ENCODE measurements around the gene TIAM1. TPM values are rescaled to one million over a fixed set of nuclear protein-coding genes. Genes with fewer than 3 reads are reported as not detected.

The TIAM1 gene
- total and polyA plus RNA-seq, 2 of the 8 experiments (the other 6 are each of a cell fraction or from before 2014, with no cell fraction given): 10.1 to 30.7 TPM

DNA sequence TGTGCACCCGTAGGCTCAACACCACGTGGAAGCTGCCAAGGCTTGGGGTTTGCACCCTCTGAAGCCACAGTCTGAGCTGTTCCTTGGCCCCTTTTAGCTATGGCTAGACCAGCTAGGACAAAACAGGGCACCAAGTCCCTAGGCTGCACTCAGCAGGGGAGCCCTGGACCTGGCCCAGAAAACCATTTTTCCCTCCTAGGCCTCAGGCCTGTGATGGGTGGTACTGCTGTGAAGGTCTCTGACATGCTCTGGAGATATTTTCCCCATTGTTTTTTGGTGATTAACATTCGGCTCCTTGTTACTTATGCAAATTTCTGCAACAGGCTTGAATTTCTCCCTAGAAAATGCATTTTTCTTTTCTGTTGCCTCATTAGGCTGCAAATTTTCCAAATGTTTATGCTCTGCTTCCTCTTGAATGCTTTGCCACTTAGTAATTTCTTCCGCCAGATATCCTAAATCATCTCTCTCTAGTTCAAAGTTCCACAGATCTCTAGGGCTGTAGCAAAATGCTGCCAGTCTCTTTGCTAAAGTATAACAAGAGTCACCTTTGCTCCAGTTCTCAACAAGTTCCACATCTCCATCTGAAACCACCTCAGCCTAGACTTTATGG is 236.8 kb downstream of the TIAM1 start:
- no peak overlapping the region for H4K8ac ChIP-seq (ENCODE audit: extremely low read depth, insufficient read depth, low read length)
- FAIRE-seq (no peak), DNase-seq (ENCODE audit: low read depth in 1 of 2, low spot score in 2 of 2) (no peak)
- no peak overlapping the region for H3K56ac ChIP-seq (replicated peaks; ENCODE audit: insufficient read length, low read depth, low read length)
- H2BK120ac ChIP-seq (replicated peaks; ENCODE audit: low read depth, low read length): no peak overlapping the region
- H4K20me1 ChIP-seq (replicated peaks in 1 of 2; ENCODE audit: control insufficient read depth in 1 of 2, insufficient read depth in 2 of 2, low read length in 2 of 2): no peaks in the 10 kb centered on the region
- H2BK5ac ChIP-seq (ENCODE audit: low read depth, low read length): no peak overlapping the region
- no peak overlapping the region for H2BK15ac ChIP-seq (ENCODE audit: low read length)
- H2BK20ac ChIP-seq (ENCODE audit: low read length): no peak overlapping the region
- no peak overlapping the region for H3K23ac ChIP-seq (ENCODE audit: insufficient read length)
- H2AFZ ChIP-seq (ENCODE audit: low read length): no peak overlapping the region
- no peak overlapping the region for H3K4me3 ChIP-seq (ENCODE audit: extremely low read depth in 1 of 4, insufficient read depth in 2 of 4, low read depth in 3 of 4, low read length in 4 of 4)
- no peak overlapping the region for H3K4me2 ChIP-seq (ENCODE audit: insufficient read depth in 1 of 2, low read depth in 2 of 2, low read length in 2 of 2)
- H3K4me1 ChIP-seq (replicated peaks in 1 of 4; ENCODE audit: control insufficient read depth in 3 of 4, insufficient read depth in 4 of 4, low read length in 3 of 4): peaks cover 0 to 2% (median 0%) of the 10 kb centered on the region in 4 experiments; a peak in 2 of 7 replicates
- no peak overlapping the region for H4K5ac ChIP-seq (ENCODE audit: insufficient read length, low read depth, low read length)
- H3K4ac ChIP-seq (replicated peaks; ENCODE audit: insufficient read length, low read depth, low read length): no peak overlapping the region
- H3K79me1 ChIP-seq (ENCODE audit: low read depth, low read length): no peaks in the 10 kb centered on the region
- H3K27me3 ChIP-seq (replicated peaks in 1 of 4; ENCODE audit: control insufficient read depth in 3 of 4, extremely low read depth in 1 of 4, insufficient read depth in 3 of 4, low read length in 3 of 4): no peaks in the 10 kb centered on the region
- WGBS, 2 experiments (ENCODE audit: extremely low coverage in 1 of 2, insufficient coverage in 1 of 2, insufficient read length in 1 of 2, insufficient replicate concordance in 2 of 2, low coverage in 1 of 2, low lambda C conversion rate in 2 of 2, missing lambda C conversion rate in 1 of 2): 79% methylated on average over 4 of the region's 4 CpGs; no CpG with 5 or more reads in 1 of the 2 experiments
- no peaks in the 10 kb centered on the region for H3K23me2 ChIP-seq (ENCODE audit: low read depth, low read length)
- H3K18ac ChIP-seq (ENCODE audit: extremely low read depth, low read length): no peak overlapping the region
- no peak overlapping the region for H4K91ac ChIP-seq (replicated peaks; ENCODE audit: insufficient read length, low read length)
- no peak overlapping the region for H3K9ac ChIP-seq (replicated peaks in 1 of 4; ENCODE audit: extremely low read depth in 1 of 4, low read depth in 3 of 4, low read length in 3 of 4)
- H3K14ac ChIP-seq (ENCODE audit: insufficient read length): no peak overlapping the region
- CTCF ChIA-PET (ENCODE audit: partially characterized antibody): interaction anchor here (1.1 to 3.0 kb wide), 5 partner anchors 8 to 40 kb away, joined by 3 to 9 read pairs (median 7); no protein-coding TSS in a partner anchor
- H3K36me3 ChIP-seq (ENCODE audit: control insufficient read depth in 2 of 4, insufficient read depth in 4 of 4, low read length in 3 of 4): no peaks in the 10 kb centered on the region
- H3K79me2 ChIP-seq (ENCODE audit: control insufficient read depth in 1 of 2, insufficient read depth in 2 of 2, low read length in 2 of 2): no peaks in the 10 kb centered on the region
- H3K9me3 ChIP-seq (ENCODE audit: insufficient read depth in 2 of 2, low read depth in 1 of 2, low read length in 1 of 2): peaks cover 6 to 7% of the 10 kb centered on the region in 2 experiments; a peak in 3 of 4 replicates
- no peak overlapping the region for H2BK12ac ChIP-seq (ENCODE audit: low read depth, low read length)
- no peak overlapping the region for H2AK5ac ChIP-seq (ENCODE audit: low read depth, low read length)
- no peak overlapping the region for H3K27ac ChIP-seq (ENCODE audit: low read depth, low read length)
- POLR2A ChIA-PET (ENCODE audit: partially characterized antibody): no interaction called here
- TF ChIP-seq KDM1A (IDR thresholded peaks at IDR 0.05; ENCODE audit: borderline replicate concordance, low read length) (no peak), CBX5 (IDR thresholded peaks at IDR 0.05; ENCODE audit: low read depth, low read length) (no peak), POLR2A (IDR thresholded peaks at IDR 0.05; ENCODE audit: control extremely low read depth in 1 of 2, low read depth in 2 of 2, low read length in 2 of 2) (no peak), SUZ12 (IDR thresholded peaks at IDR 0.05; ENCODE audit: low read length) (no peak), SIX5 (IDR thresholded peaks at IDR 0.05; ENCODE audit: low read depth, low read length) (no peak), RXRA (IDR thresholded peaks at IDR 0.05; ENCODE audit: insufficient read depth, low read depth, low read length) (no peak), EZH2 (IDR thresholded peaks at IDR 0.05; ENCODE audit: low read depth, low read length, severe bottlenecking) (no peak), NANOG (IDR thresholded peaks at IDR 0.05; ENCODE audit: insufficient read depth, low read depth, low read length, poor library complexity, severe bottlenecking) (no peak), PHF8 (conservative IDR thresholded peaks at IDR 0.05; ENCODE audit: low read depth, low read length) (no peak), RNF2 (IDR thresholded peaks at IDR 0.05; ENCODE audit: borderline replicate concordance, low read depth, low read length, missing control alignments, poor library complexity, severe bottlenecking) (no peak), JUND (IDR thresholded peaks at IDR 0.05; ENCODE audit: low read length) (no peak), GTF2F1 (IDR thresholded peaks at IDR 0.05; ENCODE audit: borderline replicate concordance, low read depth, low read length) (no peak), MAFK (IDR thresholded peaks at IDR 0.05; ENCODE audit: low read depth, low read length) (no peak)
